ENCODE data around the gene NRAP.

- TF ChIP-seq POLR2AphosphoS5 (IDR thresholded peaks at IDR 0.05) (no peak), POLR2A (IDR thresholded peaks at IDR 0.05) (no peak), CTCF (IDR thresholded peaks at IDR 0.05) (no peak)
These were observed 22.1 kb downstream of the NRAP start for GRCh38 chr10:113641702-113642101.
